Keratinocyte (primary cell): ENCODE measurements around the gene MTHFD2L. TPM values are rescaled to one million over a fixed set of nuclear protein-coding genes. Genes with fewer than 3 reads are reported as not detected.

Experiments
- DNase-seq: peaks from one replicate; pipeline ENCODE4 v3.0.0-alpha.2; 2011; ENCODE audit warnings: low read depth, missing footprints, low spot score
- FAIRE-seq: peaks from 2 replicates; lab custom pipeline; 2011; peaks lifted over from hg19 to GRCh38; lab: Jason Lieb, UNC
- H2AFZ ChIP-seq: 2 replicates; pipeline ENCODE4 v1.6.0; 2012; ENCODE audit warnings: low read length, control low read depth, inconsistent platforms; ENCODE audit not compliant: control insufficient read depth
- H3K27ac ChIP-seq: 2 replicates; pipeline ENCODE4 v1.5.1; 2011; ENCODE audit warnings: low read length; ENCODE audit not compliant: control insufficient read depth, insufficient read depth
- H3K27me3 ChIP-seq: 3 replicates; pipeline ENCODE4 v1.6.0; 2011; ENCODE audit warnings: low read length; ENCODE audit not compliant: control insufficient read depth, insufficient read depth; ENCODE audit errors: extremely low read depth
- H3K36me3 ChIP-seq, 2 experiments: 2 replicates in 1 of 2; 3 replicates in 1 of 2; pipeline ENCODE4 v1.5.1; 2011; ENCODE audit warnings: low read length in 2 of 2, mild to moderate bottlenecking in 1 of 2; ENCODE audit not compliant: control insufficient read depth in 2 of 2, insufficient read depth in 2 of 2; ENCODE audit errors: extremely low read depth in 1 of 2
- H3K4me1 ChIP-seq: 3 replicates; pipeline ENCODE4 v1.5.1; 2011; ENCODE audit warnings: low read length; ENCODE audit not compliant: control insufficient read depth, insufficient read depth; ENCODE audit errors: extremely low read depth
- H3K4me2 ChIP-seq: 3 replicates; pipeline ENCODE4 v1.6.0; 2011; ENCODE audit warnings: low read depth, low read length; ENCODE audit not compliant: control insufficient read depth, insufficient read depth; ENCODE audit errors: extremely low read depth
- H3K4me3 ChIP-seq, 3 experiments: fragments of 200-600 bp in 1 of 3; sonication (generic) in 1 of 3; 2 replicates in 2 of 3; 3 replicates in 1 of 3; pipeline ENCODE4 v1.5.1; 2011 to 2016; ENCODE audit warnings: low read length in 3 of 3, mild to moderate bottlenecking in 3 of 3, control low read depth in 2 of 3, inconsistent platforms in 1 of 3, low read depth in 1 of 3, mixed read lengths in 1 of 3, mixed run types in 1 of 3, moderate library complexity in 1 of 3; ENCODE audit not compliant: control insufficient read depth in 2 of 3, insufficient read depth in 2 of 3; ENCODE audit errors: extremely low read depth in 1 of 3
- H3K79me2 ChIP-seq: 2 replicates; pipeline ENCODE4 v1.6.0; 2012; ENCODE audit warnings: low read length; ENCODE audit not compliant: control insufficient read depth, insufficient read depth
- H3K9ac ChIP-seq: 3 replicates; pipeline ENCODE4 v1.6.0; 2011; ENCODE audit warnings: low read length; ENCODE audit not compliant: control insufficient read depth, insufficient read depth; ENCODE audit errors: extremely low read depth
- H3K9me1 ChIP-seq: 3 replicates; pipeline ENCODE4 v1.6.0; 2011; ENCODE audit warnings: low read length; ENCODE audit not compliant: control insufficient read depth, insufficient read depth; ENCODE audit errors: extremely low read depth
- H3K9me3 ChIP-seq: 2 replicates; pipeline ENCODE4 v1.5.1; 2012; ENCODE audit warnings: low read depth, low read length; ENCODE audit not compliant: control insufficient read depth
- H4K20me1 ChIP-seq: 3 replicates; pipeline ENCODE4 v1.6.0; 2011; ENCODE audit warnings: low read length; ENCODE audit not compliant: control insufficient read depth, insufficient read depth; ENCODE audit errors: extremely low read depth
- EZH2 ChIP-seq: IDR thresholded peaks from one replicate; pipeline ENCODE4 v1.6.1; 2012; ENCODE audit warnings: inconsistent platforms, mild to moderate bottlenecking, low read length, moderate library complexity
- dilution Hi-C: fragments of 300-500 bp; cut with MboI; formaldehyde crosslinking; loops from one replicate; pipeline ENCODE4 v1.7.0; 2020; ENCODE audit warnings: low sequenced_read_pairs; ENCODE audit not compliant: extremely low pct_ligation_motif_present
- polyA plus RNA-seq, 5 experiments: library from polyadenylated mRNA; depleted of rRNA in 3 of 5; stranded (reverse) in 3 of 5; stranded (forward) in 1 of 5; unstranded in 1 of 5; fragments of >200 nt; gene quantifications; 1 replicate in 1 of 5; 2 replicates in 3 of 5; 3 replicates in 1 of 5; pipeline versions ENCODE4 v1.2.1 to v1.2.3, GENCODE V29; 2011 to 2012; ENCODE audit warnings: missing spikeins in 2 of 5, low read depth in 1 of 5, low replicate concordance in 1 of 5
- TF ChIP-seq, protein P1 (sequence below), 3 experiments: IDR thresholded peaks in 1 of 3; conservative IDR thresholded peaks in 1 of 3; optimal IDR thresholded peaks in 1 of 3; 2 replicates in 2 of 3; 3 replicates in 1 of 3; pipeline versions ENCODE3 to v1.5.1; 2011; ENCODE audit warnings: low read length in 3 of 3, mild to moderate bottlenecking in 3 of 3, moderate library complexity in 2 of 3, control low read depth in 1 of 3, inconsistent platforms in 1 of 3; ENCODE audit not compliant: insufficient read depth in 2 of 3; ENCODE audit errors: extremely low read depth in 1 of 3

The MTHFD2L gene
- polyA plus RNA-seq, 1 donor (not counting 4 experiments of a cell fraction or from before 2014, with no cell fraction given), result 30.4 TPM

DNA sequence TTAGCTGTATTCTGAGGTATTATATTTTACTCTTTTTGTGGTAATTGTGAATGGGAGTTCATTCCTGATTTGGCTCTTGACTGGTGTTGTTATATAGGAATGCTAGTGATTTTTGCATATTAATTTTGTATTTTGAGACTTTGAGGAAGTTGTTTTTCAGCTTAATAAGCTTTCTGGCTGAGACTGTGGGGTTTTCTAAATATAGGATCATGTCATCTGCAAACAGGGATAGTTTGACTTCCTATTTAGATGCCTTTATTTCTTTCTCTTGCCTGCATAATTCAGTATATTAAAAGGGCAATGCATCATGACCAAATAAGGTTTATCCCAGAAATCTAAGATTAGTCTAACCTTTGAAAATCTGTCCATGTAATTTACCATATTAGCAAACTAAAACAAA is 105.6 kb downstream of the MTHFD2L start:
- no peak for FAIRE-seq
- Histone ChIP-seq H3K4me1 (peaks cover 16% of the 10 kb centered on the region), H3K9me1 (no peaks in the 10 kb centered on the region), H3K79me2 (no peaks in the 10 kb centered on the region), H3K4me2 (no peak overlapping the region), H3K36me3 (no peaks in the 10 kb centered on the region), H2AFZ (no peak overlapping the region), H3K9me3 (no peaks in the 10 kb centered on the region), H3K27ac (no peak overlapping the region), H4K20me1 (no peaks in the 10 kb centered on the region), H3K27me3 (no peaks in the 10 kb centered on the region), H3K9ac (no peak overlapping the region), H3K4me3 (no peak overlapping the region)
- dilution Hi-C loops, result no loop called here
- DNase-seq, result no peak
- TF ChIP-seq EZH2, result no peak
- TF ChIP-seq, protein P1, sequence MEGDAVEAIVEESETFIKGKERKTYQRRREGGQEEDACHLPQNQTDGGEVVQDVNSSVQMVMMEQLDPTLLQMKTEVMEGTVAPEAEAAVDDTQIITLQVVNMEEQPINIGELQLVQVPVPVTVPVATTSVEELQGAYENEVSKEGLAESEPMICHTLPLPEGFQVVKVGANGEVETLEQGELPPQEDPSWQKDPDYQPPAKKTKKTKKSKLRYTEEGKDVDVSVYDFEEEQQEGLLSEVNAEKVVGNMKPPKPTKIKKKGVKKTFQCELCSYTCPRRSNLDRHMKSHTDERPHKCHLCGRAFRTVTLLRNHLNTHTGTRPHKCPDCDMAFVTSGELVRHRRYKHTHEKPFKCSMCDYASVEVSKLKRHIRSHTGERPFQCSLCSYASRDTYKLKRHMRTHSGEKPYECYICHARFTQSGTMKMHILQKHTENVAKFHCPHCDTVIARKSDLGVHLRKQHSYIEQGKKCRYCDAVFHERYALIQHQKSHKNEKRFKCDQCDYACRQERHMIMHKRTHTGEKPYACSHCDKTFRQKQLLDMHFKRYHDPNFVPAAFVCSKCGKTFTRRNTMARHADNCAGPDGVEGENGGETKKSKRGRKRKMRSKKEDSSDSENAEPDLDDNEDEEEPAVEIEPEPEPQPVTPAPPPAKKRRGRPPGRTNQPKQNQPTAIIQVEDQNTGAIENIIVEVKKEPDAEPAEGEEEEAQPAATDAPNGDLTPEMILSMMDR (optimal IDR thresholded peaks at IDR 0.05 in 1 of 3, IDR thresholded peaks at IDR 0.05 in 1 of 3, conservative IDR thresholded peaks at IDR 0.05 in 1 of 3; ENCODE audit: extremely low read depth in 1 of 3, insufficient read depth in 2 of 3, low read length in 3 of 3), result no peak

DNA sequence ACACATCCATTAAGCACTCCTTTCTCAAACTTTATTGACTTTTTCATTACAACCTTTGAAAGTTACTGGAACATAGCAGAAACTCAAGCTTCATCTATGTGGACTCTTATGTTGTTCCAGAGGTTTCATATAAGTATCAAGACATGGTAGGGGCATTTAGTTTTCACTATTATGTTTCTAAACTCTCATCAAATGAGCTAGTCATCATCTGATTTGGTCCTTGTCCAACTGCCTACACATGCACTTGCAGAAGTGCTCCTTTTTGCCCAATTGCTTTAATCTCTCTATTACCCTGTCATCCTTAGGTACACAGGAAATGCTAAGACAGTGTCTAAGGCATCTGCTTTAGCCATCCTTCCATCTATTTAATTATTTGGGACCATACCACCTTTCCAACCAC is 108.2 kb downstream of the MTHFD2L start:
- Histone ChIP-seq H3K4me1 (peaks cover 23% of the 10 kb centered on the region), H3K36me3 (no peaks in the 10 kb centered on the region), H3K9ac (no peak overlapping the region), H2AFZ (no peak overlapping the region), H4K20me1 (no peaks in the 10 kb centered on the region), H3K9me1 (no peaks in the 10 kb centered on the region), H3K9me3 (no peaks in the 10 kb centered on the region), H3K27me3 (no peaks in the 10 kb centered on the region), H3K79me2 (no peaks in the 10 kb centered on the region), H3K4me2 (no peak overlapping the region), H3K4me3 (no peak overlapping the region), H3K27ac (no peak overlapping the region)
- no peak for DNase-seq
- TF ChIP-seq, protein P1 (optimal IDR thresholded peaks at IDR 0.05 in 1 of 3, IDR thresholded peaks at IDR 0.05 in 1 of 3, conservative IDR thresholded peaks at IDR 0.05 in 1 of 3; ENCODE audit: extremely low read depth in 1 of 3, insufficient read depth in 2 of 3, low read length in 3 of 3), result no peak
- TF ChIP-seq EZH2, result no peak
- dilution Hi-C loops, result no loop called here
- peak; percentile 26 for FAIRE-seq
